A549 (cell line): ENCODE data around the gene SARDH. TPM values are rescaled to one million over a fixed set of nuclear protein-coding genes. Genes with fewer than 3 reads are reported as not detected.

ENCODE experiments used
- ATAC-seq, 2 experiments: fragments of 200-7000 bp in 1 of 2; fragments of >200 bp in 1 of 2; cut with Nextera tagmentation in 1 of 2; cut with Tn5 transposase in 1 of 2; 3 replicates each; pipeline versions ENCODE4 v1.8.0 to v1.9.1; 2018 to 2020; ENCODE audit warnings: mild to moderate bottlenecking in 1 of 2, moderate library complexity in 1 of 2
- CTCF ChIA-PET: fragments of 300-600 bp; sonication (Branson Sonifier 250); formaldehyde crosslinking; extraction: SDS; loops from one replicate; lab custom pipeline; 2021; ENCODE audit warnings: antibody characterized with exemption, inconsistent platforms; lab: Yijun Ruan, JAX
- POLR2A ChIA-PET: fragments of 350-600 bp; formaldehyde crosslinking; extraction: SDS; loops from one replicate; lab custom pipeline; 2021; ENCODE audit warnings: antibody characterized with exemption, inconsistent platforms; lab: Yijun Ruan, JAX
- DNase-seq, 2 experiments: peaks; one replicate each; pipeline versions ENCODE4 v3.0.0 to v3.0.0-alpha.2; 2011 to 2016; ENCODE audit warnings: low read depth in 1 of 2, low spot score in 1 of 2
- FAIRE-seq: peaks from 2 replicates; lab custom pipeline; 2011; peaks lifted over from hg19 to GRCh38; lab: Jason Lieb, UNC
- H3K27ac ChIP-seq, 2 experiments: fragments of >200 bp; sonication (Bioruptor Twin); formaldehyde crosslinking; 3 replicates each; pipeline ENCODE4 v1.5.1; 2016 to 2017
- H3K4me1 ChIP-seq: fragments of >200 bp; sonication (Bioruptor Twin); formaldehyde crosslinking; 3 replicates; pipeline ENCODE4 v1.6.1; 2016
- H3K4me2 ChIP-seq: fragments of >200 bp; sonication (Bioruptor Twin); formaldehyde crosslinking; 3 replicates; pipeline ENCODE4 v1.6.1; 2016
- H3K4me3 ChIP-seq: fragments of >200 bp; sonication (Bioruptor Twin); formaldehyde crosslinking; 3 replicates; pipeline ENCODE4 v1.5.1; 2016
- H3K9me3 ChIP-seq: fragments of >200 bp; sonication (Bioruptor Twin); formaldehyde crosslinking; 3 replicates; pipeline ENCODE4 v1.6.1; 2016
- CBX2 ChIP-seq: fragments of 200-600 bp; sonication (generic); IDR thresholded peaks from 2 replicates; pipeline ENCODE4 v1.6.1; 2016; ENCODE audit warnings: low read depth, mild to moderate bottlenecking, borderline replicate concordance
- CBX8 ChIP-seq: fragments of 200-600 bp; sonication (generic); IDR thresholded peaks from 2 replicates; pipeline ENCODE4 v1.6.1; 2016
- FOSB ChIP-seq: fragments of 250-450 bp; sonication (Bioruptor Pico); IDR thresholded peaks from 2 replicates; pipeline ENCODE4 v1.5.0; 2020; ENCODE audit warnings: mild to moderate bottlenecking, moderate library complexity
- FOSL2 ChIP-seq, 2 experiments: fragments of 450-650 bp in 1 of 2; fragments of >200 bp in 1 of 2; sonication (Bioruptor Twin) in 1 of 2; formaldehyde crosslinking; IDR thresholded peaks; 2 replicates each; pipeline versions ENCODE4 v1.5.0 to v1.6.1; 2016 to 2020; ENCODE audit warnings: mild to moderate bottlenecking in 1 of 2, moderate library complexity in 1 of 2
- FOXS1 ChIP-seq: fragments of 250-450 bp; sonication (Bioruptor Pico); IDR thresholded peaks from 2 replicates; pipeline ENCODE4 v1.5.0; 2020; ENCODE audit warnings: mild to moderate bottlenecking, moderate library complexity
- HEYL ChIP-seq: fragments of 250-450 bp; sonication (Bioruptor Pico); IDR thresholded peaks from 2 replicates; pipeline ENCODE4 v1.8.0; 2021; ENCODE audit warnings: mild to moderate bottlenecking, moderate library complexity
- HMGXB4 ChIP-seq: fragments of 250-450 bp; sonication (Bioruptor Pico); IDR thresholded peaks from 2 replicates; pipeline ENCODE4 v1.5.0; 2021; ENCODE audit warnings: mild to moderate bottlenecking, moderate library complexity, borderline replicate concordance
- HOXA7 ChIP-seq: fragments of 250-450 bp; sonication (Bioruptor Pico); IDR thresholded peaks from 2 replicates; pipeline ENCODE4 v1.5.0; 2020; ENCODE audit warnings: mild to moderate bottlenecking, moderate library complexity
- HOXB13 ChIP-seq: fragments of 250-450 bp; sonication (Bioruptor Pico); IDR thresholded peaks from 2 replicates; pipeline ENCODE4 v1.5.0; 2020; ENCODE audit warnings: low read depth, mild to moderate bottlenecking, moderate library complexity
- HOXB5 ChIP-seq: fragments of 250-450 bp; sonication (Bioruptor Pico); IDR thresholded peaks from 2 replicates; pipeline ENCODE4 v1.5.0; 2020; ENCODE audit warnings: mild to moderate bottlenecking, moderate library complexity
- JUN ChIP-seq, 2 experiments: fragments of >200 bp; sonication (Bioruptor Twin); formaldehyde crosslinking; IDR thresholded peaks; 2 replicates in 1 of 2; 3 replicates in 1 of 2; pipeline ENCODE4 v1.6.1; 2016 to 2017
- JUNB ChIP-seq: fragments of >200 bp; sonication (Bioruptor Twin); formaldehyde crosslinking; IDR thresholded peaks from 2 replicates; pipeline ENCODE4 v1.6.1; 2016
- MAZ ChIP-seq: fragments of 150-350 bp; IDR thresholded peaks from 2 replicates; pipeline ENCODE4 v1.6.1; 2014; ENCODE audit warnings: antibody characterized with exemption, low read depth, low read length, borderline replicate concordance
- PHF8 ChIP-seq: fragments of 200-600 bp; sonication (generic); IDR thresholded peaks from 2 replicates; pipeline ENCODE4 v1.6.1; 2016; ENCODE audit warnings: low read depth, mild to moderate bottlenecking, antibody characterized with exemption, moderate library complexity, borderline replicate concordance
- POLR2AphosphoS2 ChIP-seq: conservative IDR thresholded peaks from 2 replicates; pipeline ENCODE4 v1.6.1; 2012; ENCODE audit warnings: low read length, improper control_type of control experiment, inconsistent platforms
- REST ChIP-seq: fragments of 200-600 bp; sonication (generic); IDR thresholded peaks from 2 replicates; pipeline ENCODE4 v1.6.1; 2016; ENCODE audit warnings: antibody characterized with exemption, mild to moderate bottlenecking, moderate library complexity
- SMC3 ChIP-seq: fragments of >200 bp; sonication (Bioruptor Twin); formaldehyde crosslinking; IDR thresholded peaks from 3 replicates; pipeline ENCODE4 v1.6.1; 2018; ENCODE audit warnings: inconsistent platforms
- SREBF2 ChIP-seq: fragments of 450-650 bp; IDR thresholded peaks from 2 replicates; pipeline ENCODE4 v1.6.1; 2014; ENCODE audit warnings: mild to moderate bottlenecking, moderate library complexity
- WGBS: methylation state at CpG from one replicate; pipeline ENCODE4 v1.1.6; 2017; ENCODE audit errors: missing lambda C conversion rate; 5-methylcytosine and 5-hydroxymethylcytosine counted together
- polyA plus RNA-seq, 4 experiments: library from polyadenylated mRNA; depleted of rRNA in 3 of 4; stranded (reverse); fragments of >200 nt; fragmentation: RNase III in 1 of 4; extraction: RNeasy Plus Mini Kit Qiagen cat#74134 plus additional on column Dnase treatment in 1 of 4; gene quantifications; 2 replicates in 3 of 4; 3 replicates in 1 of 4; pipeline ENCODE4 v1.2.3, GENCODE V29; 2011 to 2017
- TF ChIP-seq, protein P1 (sequence below): fragments of 450-650 bp; IDR thresholded peaks from 2 replicates; pipeline ENCODE4 v1.6.1; 2014; ENCODE audit warnings: antibody characterized with exemption
- TF ChIP-seq, protein P2 (sequence below): IDR thresholded peaks from 2 replicates; pipeline ENCODE4 v1.6.1; 2012

Gene SARDH
- polyA plus RNA-seq, 2 of the 4 experiments (the other 2 are of a cell fraction), result 0.08 TPM; not detected in 1

DNA sequence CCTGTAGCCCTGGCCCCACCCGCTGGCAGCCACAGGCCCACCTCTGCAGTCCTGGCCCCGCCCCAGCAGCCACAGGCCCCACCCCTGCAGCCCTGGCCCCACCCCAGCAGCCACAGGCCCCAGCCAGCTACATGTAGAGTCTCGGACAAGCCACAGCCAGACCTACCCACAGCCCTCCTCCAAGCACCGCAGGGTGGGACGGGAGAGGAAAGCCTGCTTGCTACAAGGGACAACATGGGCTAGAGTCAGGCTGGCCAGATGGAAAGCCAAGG lies 49.5 kb upstream of the SARDH start:
- no peak for FAIRE-seq
- no peak for TF ChIP-seq CBX2
- no peak for TF ChIP-seq PHF8
- no peak for TF ChIP-seq MAZ
- no peak for TF ChIP-seq POLR2AphosphoS2
- TF ChIP-seq FOSL2 (IDR thresholded peaks at IDR 0.05), result no peak
- TF ChIP-seq FOSL2 (CRISPR knock-in tag; IDR thresholded peaks at IDR 0.05), result no peak
- no peak for TF ChIP-seq HOXB5 (CRISPR knock-in tag)
- TF ChIP-seq SMC3, result no peak
- peak in 1 of 2 experiments; percentile 25 for DNase-seq
- no peaks in the 10 kb centered on the region for H3K9me3 ChIP-seq
- CTCF ChIA-PET, result interaction anchor here (18.7 kb wide), 1 partner anchor 208 kb away, joined by 348 read pairs; no protein-coding TSS in a partner anchor
- POLR2A ChIA-PET, result no interaction called here
- 0 out of 3 replicates have a peak, but pooled peaks cover under 1% of the 10 kb centered on the region for H3K4me1 ChIP-seq
- no peak overlapping the region for H3K4me2 ChIP-seq
- H3K27ac ChIP-seq, result no peak overlapping the region
- peak in 1 of 2 experiments; percentile 81; a peak in 3 of 6 replicates for ATAC-seq
- H3K4me3 ChIP-seq, result no peak overlapping the region
- no CpG with 5 or more reads among the region's 5 CpGs for WGBS

DNA sequence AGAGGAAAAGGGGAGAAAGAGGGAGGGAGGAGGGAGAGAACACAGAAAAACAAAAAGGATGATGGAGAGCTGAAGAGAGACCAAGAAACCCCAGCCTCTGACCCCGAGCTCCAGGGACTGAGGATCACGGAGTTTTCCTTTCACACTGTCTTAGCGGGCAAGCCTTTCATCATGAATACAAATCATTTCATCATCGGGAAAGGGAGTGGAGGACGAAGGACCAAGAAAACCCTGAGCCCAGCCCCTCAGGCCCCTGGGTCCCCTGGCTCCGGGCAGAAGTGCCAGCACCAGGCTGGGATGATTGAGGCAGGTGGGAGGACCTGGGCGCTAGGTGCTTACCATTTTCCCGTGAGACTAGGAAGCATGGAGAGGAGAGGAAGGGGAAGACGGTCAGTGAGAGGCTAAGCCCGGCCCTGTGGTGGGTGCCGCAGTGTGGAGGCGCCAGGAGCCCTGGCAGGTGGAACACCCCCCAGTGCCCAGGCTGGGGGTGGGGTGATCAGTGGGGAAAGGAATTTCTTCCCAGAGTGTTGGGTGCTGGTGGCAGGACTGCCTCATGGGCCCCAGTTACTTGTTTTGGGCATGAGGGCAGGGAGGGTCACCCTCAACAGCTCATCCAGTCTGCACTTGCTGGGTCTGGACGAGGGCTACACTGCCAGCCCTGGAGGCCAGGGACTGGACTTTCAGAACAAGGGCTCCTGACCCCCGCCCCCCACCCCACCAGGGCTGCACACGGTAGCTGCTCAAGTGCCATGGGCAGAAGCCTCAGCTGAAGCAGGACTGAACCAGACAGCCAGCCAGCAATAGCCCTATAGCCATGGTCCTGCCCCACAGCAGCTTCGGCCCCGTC lies 49.0 kb upstream of the SARDH start:
- ChIA-PET CTCF (interaction anchor here (18.7 kb wide), 1 partner anchor 208 kb away, joined by 348 read pairs; no protein-coding TSS in a partner anchor), POLR2A (no interaction called here)
- ATAC-seq (no peak), FAIRE-seq (no peak), DNase-seq (no peak)
- 94% methylated on average over 13 of the region's 17 CpGs for WGBS
- TF ChIP-seq FOSB (CRISPR knock-in tag), result no peak
- no peak for TF ChIP-seq HOXB5 (CRISPR knock-in tag)
- no peak for TF ChIP-seq HOXA7 (CRISPR knock-in tag)
- no peak for TF ChIP-seq HEYL
- H3K4me2 ChIP-seq, result no peak overlapping the region
- H3K27ac ChIP-seq, result no peak overlapping the region
- H3K4me1 ChIP-seq, result no peaks in the 10 kb centered on the region
- no peaks in the 10 kb centered on the region for H3K9me3 ChIP-seq
- no peak overlapping the region for H3K4me3 ChIP-seq

GRCh38 chr9:133786371-133786753 lies 48.2 kb upstream of the SARDH start:
- 95% methylated on average over 11 of the region's 11 CpGs for WGBS
- Histone ChIP-seq H3K4me3 (no peak overlapping the region), H3K4me2 (no peak overlapping the region), H3K4me1 (no peaks in the 10 kb centered on the region), H3K9me3 (no peaks in the 10 kb centered on the region), H3K27ac (no peak overlapping the region)
- POLR2A ChIA-PET, result no interaction called here
- ATAC-seq (no peak), FAIRE-seq (no peak), DNase-seq (no peak)
- CTCF ChIA-PET, result interaction anchor here (18.7 kb wide), 1 partner anchor 209 kb away, joined by 348 read pairs; no protein-coding TSS in a partner anchor
- TF ChIP-seq HOXB13 (CRISPR knock-in tag) (no peak), JUN (IDR thresholded peaks at IDR 0.05) (no peak), FOXS1 (CRISPR knock-in tag) (no peak), SREBF2 (no peak), JUNB (no peak), REST (no peak), HOXA7 (CRISPR knock-in tag) (no peak), HMGXB4 (CRISPR knock-in tag) (no peak), MAZ (no peak), CBX8 (no peak), POLR2AphosphoS2 (no peak)
- TF ChIP-seq, protein P1, sequence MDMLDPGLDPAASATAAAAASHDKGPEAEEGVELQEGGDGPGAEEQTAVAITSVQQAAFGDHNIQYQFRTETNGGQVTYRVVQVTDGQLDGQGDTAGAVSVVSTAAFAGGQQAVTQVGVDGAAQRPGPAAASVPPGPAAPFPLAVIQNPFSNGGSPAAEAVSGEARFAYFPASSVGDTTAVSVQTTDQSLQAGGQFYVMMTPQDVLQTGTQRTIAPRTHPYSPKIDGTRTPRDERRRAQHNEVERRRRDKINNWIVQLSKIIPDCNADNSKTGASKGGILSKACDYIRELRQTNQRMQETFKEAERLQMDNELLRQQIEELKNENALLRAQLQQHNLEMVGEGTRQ, result no peak
- TF ChIP-seq, protein P2, sequence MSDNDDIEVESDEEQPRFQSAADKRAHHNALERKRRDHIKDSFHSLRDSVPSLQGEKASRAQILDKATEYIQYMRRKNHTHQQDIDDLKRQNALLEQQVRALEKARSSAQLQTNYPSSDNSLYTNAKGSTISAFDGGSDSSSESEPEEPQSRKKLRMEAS, result no peak
- TF ChIP-seq, all 56 proteins: peak for 0
